HPDE6-E6E7 (cell line): ENCODE data around the gene UBQLN3.

Experiments
- DNase-seq: peaks from one replicate; pipeline ENCODE4 v3.0.0; 2011; ENCODE audit warnings: missing footprints; ENCODE audit errors: extremely low spot score

UBQLN3 gene

GRCh38 chr11:5509803-5510202 is at the start of gene UBQLN3:
Gene UBQLN3, minus strand, starts transcription at chr11:5509957. Its CDS starts 399 bp downstream, at chr11:5509558.
- no peak for DNase-seq

GRCh38 chr11:5557751-5558150 is 48.0 kb upstream of the UBQLN3 start:
- no peak for DNase-seq

GRCh38 chr11:5556596-5557188 is 46.9 kb upstream of the UBQLN3 start:
- no peak for DNase-seq

GRCh38 chr11:5553343-5553742 is 43.6 kb upstream of the UBQLN3 start:
- DNase-seq, result no peak

- DNase-seq, result peak; percentile 49
These were observed 40.8 kb upstream of the UBQLN3 start for GRCh38 chr11:5550440-5551095.

- DNase-seq, result no peak
These were observed 38.7 kb upstream of the UBQLN3 start, which contains the start of gene OR52H1 for GRCh38 chr11:5548440-5548839. Gene OR52H1, minus strand, starts transcription at chr11:5548540. Its CDS starts 3,035 bp downstream, at chr11:5545505.

- DNase-seq, result no peak
These were observed 38.2 kb upstream of the UBQLN3 start for GRCh38 chr11:5547982-5548381.

GRCh38 chr11:5546457-5546856 is 36.7 kb upstream of the UBQLN3 start:
- no peak for DNase-seq

- no peak for DNase-seq
These were observed 31.7 kb upstream of the UBQLN3 start for GRCh38 chr11:5541427-5541826.

GRCh38 chr11:5536482-5536881 is 26.7 kb upstream of the UBQLN3 start:
- no peak for DNase-seq

- DNase-seq, result no peak
These were observed 24.3 kb upstream of the UBQLN3 start for GRCh38 chr11:5534046-5534445.

GRCh38 chr11:5531053-5531831 is 21.5 kb upstream of the UBQLN3 start:
- DNase-seq, result no peak

- no peak for DNase-seq
These were observed 18.7 kb upstream of the UBQLN3 start for GRCh38 chr11:5528495-5528894.

- no peak for DNase-seq
These were observed 18.0 kb upstream of the UBQLN3 start for GRCh38 chr11:5527716-5528115.

- no peak for DNase-seq
These were observed 15.0 kb upstream of the UBQLN3 start for GRCh38 chr11:5524756-5525155.

- no peak for DNase-seq
These were observed 12.6 kb upstream of the UBQLN3 start for GRCh38 chr11:5522308-5522707.

- DNase-seq, result no peak
These were observed 11.8 kb upstream of the UBQLN3 start for GRCh38 chr11:5521540-5521939.

- DNase-seq, result no peak
These were observed 6.8 kb upstream of the UBQLN3 start, which contains the start of gene UBQLNL for GRCh38 chr11:5516599-5516998. Gene UBQLNL, minus strand, starts transcription at chr11:5516699. Its CDS starts 258 bp downstream, at chr11:5516441.

- DNase-seq, result no peak
These were observed 5.1 kb upstream of the UBQLN3 start for GRCh38 chr11:5514841-5515240.

- no peak for DNase-seq
These were observed 1.2 kb downstream of the UBQLN3 start for GRCh38 chr11:5508605-5509004.

- DNase-seq, result no peak
These were observed 1.8 kb downstream of the UBQLN3 start for GRCh38 chr11:5507933-5508305.

GRCh38 chr11:5507177-5507932 is 2.4 kb downstream of the UBQLN3 start:
- DNase-seq, result no peak
